Measurements from ENCODE around the gene PIWIL4. TPM values are rescaled to one million over a fixed set of nuclear protein-coding genes. Genes with fewer than 3 reads are reported as not detected.
A peak's percentile ranks its signal among the peaks of the same experiment; 100 is the strongest.
"Not testable (repeated sequence)": the region's sequence is repeated elsewhere in the genome, so short reads cannot be mapped to it uniquely, and the experiment has no call there.

The PIWIL4 gene
- total RNA-seq, 1 experiment from 2014 or later, result not detected

DNA sequence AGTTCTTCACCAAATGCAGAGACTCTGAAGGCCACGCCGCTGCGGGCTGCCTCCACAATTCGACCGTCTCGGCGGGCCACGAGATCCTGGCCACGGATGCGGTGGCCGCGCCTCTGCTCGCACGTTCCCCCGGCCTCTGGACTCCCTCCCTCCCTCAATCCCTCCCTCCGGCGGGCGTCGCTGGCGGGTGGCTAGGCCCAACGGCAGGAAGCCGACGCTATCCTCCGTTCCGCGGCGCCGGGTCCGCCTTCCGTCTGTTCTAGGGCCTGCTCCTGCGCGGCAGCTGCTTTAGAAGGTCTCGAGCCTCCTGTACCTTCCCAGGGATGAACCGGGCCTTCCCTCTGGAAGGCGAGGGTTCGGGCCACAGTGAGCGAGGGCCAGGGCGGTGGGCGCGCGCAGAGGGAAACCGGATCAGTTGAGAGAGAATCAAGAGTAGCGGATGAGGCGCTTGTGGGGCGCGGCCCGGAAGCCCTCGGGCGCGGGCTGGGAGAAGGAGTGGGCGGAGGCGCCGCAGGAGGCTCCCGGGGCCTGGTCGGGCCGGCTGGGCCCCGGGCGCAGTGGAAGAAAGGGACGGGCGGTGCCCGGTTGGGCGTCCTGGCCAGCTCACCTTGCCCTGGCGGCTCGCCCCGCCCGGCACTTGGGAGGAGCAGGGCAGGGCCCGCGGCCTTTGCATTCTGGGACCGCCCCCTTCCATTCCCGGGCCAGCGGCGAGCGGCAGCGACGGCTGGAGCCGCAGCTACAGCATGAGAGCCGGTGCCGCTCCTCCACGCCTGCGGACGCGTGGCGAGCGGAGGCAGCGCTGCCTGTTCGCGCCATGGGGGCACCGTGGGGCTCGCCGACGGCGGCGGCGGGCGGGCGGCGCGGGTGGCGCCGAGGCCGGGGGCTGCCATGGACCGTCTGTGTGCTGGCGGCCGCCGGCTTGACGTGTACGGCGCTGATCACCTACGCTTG is 23.2 kb upstream of the PIWIL4 start, which contains the start of gene FUT4:
Gene FUT4, plus strand, starts transcription at position 227 of the 951 bp plus-strand sequence. Its CDS starts 213 bp downstream, at position 440.
- DNase-seq, result peak; percentile 32 to 49
- Histone ChIP-seq H3K4me3 (peak within 1 kb of the TSS; percentile 51), H3K36me3 (no peaks in the 10 kb centered on the region), H3K27me3 (no peaks in the 10 kb centered on the region), H3K4me1 (no peaks in the 10 kb centered on the region), H3K27ac (peak within 1 kb of the TSS; percentile 53; the same call in 1 of the 2 replicates), H3K9me3 (replicated peaks) (no peaks in the 10 kb centered on the region)

DNA sequence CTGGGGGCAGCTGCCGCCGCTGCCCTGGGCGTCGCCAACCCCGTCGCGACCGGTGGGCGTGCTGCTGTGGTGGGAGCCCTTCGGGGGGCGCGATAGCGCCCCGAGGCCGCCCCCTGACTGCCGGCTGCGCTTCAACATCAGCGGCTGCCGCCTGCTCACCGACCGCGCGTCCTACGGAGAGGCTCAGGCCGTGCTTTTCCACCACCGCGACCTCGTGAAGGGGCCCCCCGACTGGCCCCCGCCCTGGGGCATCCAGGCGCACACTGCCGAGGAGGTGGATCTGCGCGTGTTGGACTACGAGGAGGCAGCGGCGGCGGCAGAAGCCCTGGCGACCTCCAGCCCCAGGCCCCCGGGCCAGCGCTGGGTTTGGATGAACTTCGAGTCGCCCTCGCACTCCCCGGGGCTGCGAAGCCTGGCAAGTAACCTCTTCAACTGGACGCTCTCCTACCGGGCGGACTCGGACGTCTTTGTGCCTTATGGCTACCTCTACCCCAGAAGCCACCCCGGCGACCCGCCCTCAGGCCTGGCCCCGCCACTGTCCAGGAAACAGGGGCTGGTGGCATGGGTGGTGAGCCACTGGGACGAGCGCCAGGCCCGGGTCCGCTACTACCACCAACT is 22.4 kb upstream of the PIWIL4 start:
- Histone ChIP-seq H3K36me3 (no peaks in the 10 kb centered on the region), H3K27ac (no peak overlapping the region), H3K4me3 (no peak overlapping the region), H3K27me3 (no peaks in the 10 kb centered on the region), H3K4me1 (no peaks in the 10 kb centered on the region), H3K9me3 (replicated peaks) (no peaks in the 10 kb centered on the region)
- DNase-seq, result no peak

DNA sequence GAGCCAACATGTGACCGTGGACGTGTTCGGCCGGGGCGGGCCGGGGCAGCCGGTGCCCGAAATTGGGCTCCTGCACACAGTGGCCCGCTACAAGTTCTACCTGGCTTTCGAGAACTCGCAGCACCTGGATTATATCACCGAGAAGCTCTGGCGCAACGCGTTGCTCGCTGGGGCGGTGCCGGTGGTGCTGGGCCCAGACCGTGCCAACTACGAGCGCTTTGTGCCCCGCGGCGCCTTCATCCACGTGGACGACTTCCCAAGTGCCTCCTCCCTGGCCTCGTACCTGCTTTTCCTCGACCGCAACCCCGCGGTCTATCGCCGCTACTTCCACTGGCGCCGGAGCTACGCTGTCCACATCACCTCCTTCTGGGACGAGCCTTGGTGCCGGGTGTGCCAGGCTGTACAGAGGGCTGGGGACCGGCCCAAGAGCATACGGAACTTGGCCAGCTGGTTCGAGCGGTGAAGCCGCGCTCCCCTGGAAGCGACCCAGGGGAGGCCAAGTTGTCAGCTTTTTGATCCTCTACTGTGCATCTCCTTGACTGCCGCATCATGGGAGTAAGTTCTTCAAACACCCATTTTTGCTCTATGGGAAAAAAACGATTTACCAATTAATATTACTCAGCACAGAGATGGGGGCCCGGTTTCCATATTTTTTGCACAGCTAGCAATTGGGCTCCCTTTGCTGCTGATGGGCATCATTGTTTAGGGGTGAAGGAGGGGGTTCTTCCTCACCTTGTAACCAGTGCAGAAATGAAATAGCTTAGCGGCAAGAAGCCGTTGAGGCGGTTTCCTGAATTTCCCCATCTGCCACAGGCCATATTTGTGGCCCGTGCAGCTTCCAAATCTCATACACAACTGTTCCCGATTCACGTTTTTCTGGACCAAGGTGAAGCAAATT is 21.7 kb upstream of the PIWIL4 start:
- Histone ChIP-seq H3K27me3 (no peaks in the 10 kb centered on the region), H3K4me3 (no peak overlapping the region), H3K36me3 (no peaks in the 10 kb centered on the region), H3K4me1 (no peaks in the 10 kb centered on the region), H3K9me3 (replicated peaks) (no peaks in the 10 kb centered on the region), H3K27ac (no peak overlapping the region)
- no peak for DNase-seq

DNA sequence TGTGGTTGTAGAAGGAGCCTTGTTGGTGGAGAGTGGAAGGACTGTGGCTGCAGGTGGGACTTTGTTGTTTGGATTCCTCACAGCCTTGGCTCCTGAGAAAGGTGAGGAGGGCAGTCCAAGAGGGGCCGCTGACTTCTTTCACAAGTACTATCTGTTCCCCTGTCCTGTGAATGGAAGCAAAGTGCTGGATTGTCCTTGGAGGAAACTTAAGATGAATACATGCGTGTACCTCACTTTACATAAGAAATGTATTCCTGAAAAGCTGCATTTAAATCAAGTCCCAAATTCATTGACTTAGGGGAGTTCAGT is 21.1 kb upstream of the PIWIL4 start:
- DNase-seq, result no peak
- Histone ChIP-seq H3K36me3 (no peaks in the 10 kb centered on the region), H3K4me3 (no peak overlapping the region), H3K4me1 (no peaks in the 10 kb centered on the region), H3K9me3 (replicated peaks) (no peaks in the 10 kb centered on the region), H3K27me3 (no peaks in the 10 kb centered on the region), H3K27ac (no peak overlapping the region)

DNA sequence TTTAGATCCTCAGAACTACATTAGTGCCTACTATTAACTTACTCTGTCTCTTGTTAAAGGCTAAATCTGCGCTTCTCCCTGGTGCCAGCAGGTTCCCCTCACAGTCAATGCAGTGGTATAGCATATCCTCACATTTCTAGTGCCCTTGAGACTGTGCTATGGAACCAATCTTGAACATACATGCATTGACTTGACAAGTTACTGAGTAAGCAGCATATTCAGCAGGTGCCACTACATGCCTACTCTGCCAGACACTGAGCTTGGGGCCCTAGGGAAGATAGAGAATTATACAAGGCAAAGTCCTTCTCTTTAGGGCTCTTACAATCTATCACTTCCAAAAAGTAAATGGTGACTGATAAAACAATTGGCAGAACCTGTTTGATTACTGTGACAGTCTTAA is 20.3 kb upstream of the PIWIL4 start:
- H3K9me3 ChIP-seq (replicated peaks), result no peaks in the 10 kb centered on the region
- no peaks in the 10 kb centered on the region for H3K27me3 ChIP-seq
- no peaks in the 10 kb centered on the region for H3K4me1 ChIP-seq
- H3K27ac ChIP-seq, result no peak overlapping the region
- H3K36me3 ChIP-seq, result no peaks in the 10 kb centered on the region
- H3K4me3 ChIP-seq, result no peak overlapping the region
- no peak for DNase-seq

DNA sequence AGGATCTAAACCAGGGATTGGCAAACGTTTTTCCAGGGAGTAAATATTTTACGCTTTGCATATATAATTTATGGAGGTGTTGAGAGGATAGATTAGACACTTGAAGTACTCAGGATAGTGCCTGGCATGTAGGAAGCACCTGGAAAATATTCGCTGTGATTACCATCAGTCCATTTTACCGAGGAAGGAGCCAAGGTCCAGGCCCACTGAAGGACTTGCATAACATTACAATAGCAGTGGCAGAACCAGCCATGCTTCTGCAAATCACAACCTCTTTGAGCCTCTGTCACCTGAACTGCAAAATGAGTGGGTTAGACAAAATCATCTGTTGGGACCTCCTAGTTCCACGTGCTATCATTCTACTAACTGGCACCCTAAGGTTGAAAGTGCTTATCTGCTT is 18.0 kb upstream of the PIWIL4 start:
- Histone ChIP-seq H3K36me3 (no peaks in the 10 kb centered on the region), H3K27ac (no peak overlapping the region), H3K27me3 (no peaks in the 10 kb centered on the region), H3K4me3 (no peak overlapping the region), H3K4me1 (no peaks in the 10 kb centered on the region), H3K9me3 (replicated peaks) (no peaks in the 10 kb centered on the region)
- DNase-seq, result no peak

DNA sequence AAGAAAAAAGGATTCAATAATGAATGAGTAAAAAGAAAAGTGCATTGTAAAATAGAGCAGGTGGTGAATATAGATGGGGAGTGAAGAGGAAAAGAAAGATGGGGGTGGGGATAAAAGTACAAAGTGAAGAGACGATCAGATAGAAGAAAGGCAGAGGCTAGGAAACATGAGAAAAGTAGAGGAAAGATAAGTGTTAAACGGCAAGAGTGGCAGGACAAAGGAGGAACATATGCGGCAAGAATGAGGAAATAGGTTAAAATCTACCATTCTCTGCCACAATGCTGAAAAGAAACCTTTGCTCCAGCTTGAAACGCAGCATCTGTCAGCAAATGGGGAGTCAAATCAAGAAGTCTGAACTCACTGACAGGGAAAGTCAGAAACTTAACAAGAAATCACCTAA is 16.7 kb upstream of the PIWIL4 start:
- DNase-seq, result no peak
- Histone ChIP-seq H3K27me3 (no peaks in the 10 kb centered on the region), H3K9me3 (replicated peaks) (no peaks in the 10 kb centered on the region), H3K27ac (no peak overlapping the region), H3K36me3 (no peaks in the 10 kb centered on the region), H3K4me3 (no peak overlapping the region), H3K4me1 (no peaks in the 10 kb centered on the region)

DNA sequence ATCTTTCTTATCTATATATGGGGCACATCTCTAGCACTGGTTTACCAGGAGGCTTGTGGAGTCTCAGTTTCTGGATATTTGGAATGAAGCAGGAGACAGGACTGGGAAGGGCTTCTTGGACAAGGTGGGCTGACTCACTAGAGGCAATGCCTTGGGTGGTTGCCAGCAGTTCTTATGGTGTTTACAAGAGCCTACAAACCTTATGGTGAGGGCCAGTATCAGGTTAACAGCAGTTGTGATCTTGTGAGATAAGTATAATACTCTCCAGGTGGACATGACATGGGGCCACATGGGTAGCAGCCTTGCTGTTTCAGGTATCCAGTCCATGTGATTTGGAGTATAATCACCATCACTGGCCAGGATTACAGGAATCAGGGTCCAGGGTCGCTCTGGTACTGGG is 13.2 kb upstream of the PIWIL4 start:
- H3K36me3 ChIP-seq, result no peaks in the 10 kb centered on the region
- no peak overlapping the region for H3K4me3 ChIP-seq
- no peaks in the 10 kb centered on the region for H3K27me3 ChIP-seq
- no peaks in the 10 kb centered on the region for H3K9me3 ChIP-seq (replicated peaks)
- no peak overlapping the region for H3K27ac ChIP-seq
- DNase-seq, result peak; percentile 26 to 38
- H3K4me1 ChIP-seq, result no peaks in the 10 kb centered on the region

DNA sequence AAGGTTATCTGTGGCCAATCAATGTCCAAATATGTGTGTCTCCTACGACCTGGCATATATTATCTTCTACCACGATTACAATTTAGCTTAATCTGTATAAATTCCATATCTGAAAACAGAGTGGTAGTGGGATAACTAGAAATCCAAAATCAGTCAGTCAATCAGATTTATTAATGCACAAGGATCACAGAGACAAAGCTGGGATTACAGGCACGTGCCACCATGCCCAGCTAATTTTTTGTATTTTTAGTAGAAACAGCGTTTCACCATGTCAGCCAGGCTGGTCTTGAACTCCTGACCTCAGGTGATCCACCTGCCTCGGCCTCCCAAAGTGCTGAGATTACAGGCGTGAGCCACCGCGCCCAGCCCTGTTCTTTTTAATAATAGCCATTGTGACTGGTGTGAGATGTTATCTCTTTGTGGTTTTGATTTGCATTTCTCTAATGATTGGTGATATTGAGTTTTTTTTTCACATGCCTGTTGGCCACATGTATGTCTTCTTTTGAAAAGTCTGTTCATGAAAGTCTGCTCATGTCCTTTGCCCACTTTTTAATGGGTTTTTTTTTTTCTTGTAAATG is 11.3 kb upstream of the PIWIL4 start:
- H3K27ac ChIP-seq; DNase-seq; H3K4me1 ChIP-seq; H3K9me3 ChIP-seq (replicated peaks); H3K36me3 ChIP-seq; H3K27me3 ChIP-seq; H3K4me3 ChIP-seq: not testable (repeated sequence)

DNA sequence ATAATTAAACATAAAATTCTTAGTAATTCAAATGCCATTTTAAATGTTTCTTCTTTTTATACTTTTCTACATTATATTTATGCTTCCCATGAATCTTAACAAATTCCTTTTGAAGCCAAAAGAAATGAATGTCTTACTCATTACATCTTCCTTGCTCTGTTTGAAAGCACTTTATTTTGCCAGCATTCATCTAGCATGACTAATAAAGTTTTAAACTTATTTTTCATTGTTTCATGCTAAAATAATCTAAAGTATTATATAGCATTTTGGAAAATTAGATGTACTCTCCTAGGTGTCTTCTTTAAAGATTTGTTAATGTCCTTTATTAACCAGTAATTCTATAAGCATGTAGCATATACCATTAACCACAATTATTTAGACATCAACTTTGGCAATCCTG is 9.7 kb upstream of the PIWIL4 start:
- no peaks in the 10 kb centered on the region for H3K27me3 ChIP-seq
- DNase-seq, result no peak
- H3K27ac ChIP-seq, result no peak overlapping the region
- no peak overlapping the region for H3K4me3 ChIP-seq
- no peaks in the 10 kb centered on the region for H3K4me1 ChIP-seq
- H3K36me3 ChIP-seq, result no peaks in the 10 kb centered on the region
- no peaks in the 10 kb centered on the region for H3K9me3 ChIP-seq (replicated peaks)

DNA sequence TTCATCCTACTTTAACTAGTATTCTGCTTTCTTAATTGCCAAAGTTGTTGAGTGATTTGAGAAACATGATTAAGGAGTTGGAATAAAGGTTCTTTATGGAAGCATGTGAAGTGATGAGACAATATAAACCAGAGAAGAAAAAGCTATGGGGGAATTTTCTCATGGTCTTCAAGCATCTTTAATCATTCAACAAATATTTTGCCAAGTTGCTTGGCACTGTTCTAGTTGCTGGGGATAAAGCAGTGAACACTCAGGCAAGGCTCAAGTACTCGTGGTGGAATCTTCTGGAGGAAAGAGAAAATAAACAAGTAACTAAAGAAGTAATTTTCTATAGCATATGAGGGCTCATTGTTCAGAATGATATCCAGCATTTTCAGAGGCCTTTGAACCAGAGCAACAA is 9.2 kb upstream of the PIWIL4 start:
- Histone ChIP-seq H3K36me3 (no peaks in the 10 kb centered on the region), H3K9me3 (replicated peaks) (no peaks in the 10 kb centered on the region), H3K27me3 (no peaks in the 10 kb centered on the region), H3K27ac (no peak overlapping the region), H3K4me3 (no peak overlapping the region), H3K4me1 (no peaks in the 10 kb centered on the region)
- no peak for DNase-seq

DNA sequence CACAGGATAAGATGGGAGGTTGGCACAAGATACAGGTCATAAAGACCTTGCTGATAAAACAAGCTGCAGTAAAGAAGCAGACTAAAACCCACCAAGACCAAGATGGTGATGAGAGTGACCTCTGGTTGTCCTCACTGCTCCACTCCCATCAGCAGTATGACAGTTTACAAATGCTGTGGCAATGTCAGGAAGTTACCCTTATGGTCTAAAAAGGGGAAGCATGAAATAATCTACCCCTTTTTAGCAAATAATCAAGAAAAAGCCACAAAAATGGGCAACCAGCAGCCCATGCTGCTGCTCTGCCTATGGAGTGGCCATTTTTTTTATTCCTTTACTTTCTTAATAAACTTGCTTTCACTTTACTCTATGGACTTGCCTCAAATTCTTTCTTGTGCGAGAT is 8.7 kb upstream of the PIWIL4 start:
- DNase-seq, result no peak
- Histone ChIP-seq H3K27ac (no peak overlapping the region), H3K27me3 (no peaks in the 10 kb centered on the region), H3K4me3 (no peak overlapping the region), H3K9me3 (replicated peaks) (no peaks in the 10 kb centered on the region), H3K36me3 (no peaks in the 10 kb centered on the region), H3K4me1 (no peaks in the 10 kb centered on the region)

DNA sequence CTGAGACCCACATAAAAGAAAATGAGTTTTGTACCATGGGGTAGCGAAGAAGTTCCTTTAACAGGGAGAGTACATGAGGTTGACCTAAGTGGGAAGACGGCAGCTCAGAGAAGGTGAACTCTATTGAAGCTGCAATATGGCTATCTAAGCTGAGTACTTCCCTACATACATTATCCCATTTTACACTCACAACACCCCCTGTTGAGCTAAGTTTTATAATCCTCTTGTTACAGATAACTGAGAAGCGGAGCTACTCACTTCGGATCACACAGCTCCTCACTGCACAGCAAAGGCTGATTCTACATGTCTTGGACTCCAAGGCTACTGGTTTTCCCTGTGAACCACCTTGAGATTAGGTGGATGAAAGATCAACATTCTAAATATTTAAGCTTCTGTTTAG is 8.2 kb upstream of the PIWIL4 start:
- no peaks in the 10 kb centered on the region for H3K27me3 ChIP-seq
- H3K4me1 ChIP-seq, result no peaks in the 10 kb centered on the region
- no peaks in the 10 kb centered on the region for H3K36me3 ChIP-seq
- no peak for DNase-seq
- H3K9me3 ChIP-seq (replicated peaks), result no peaks in the 10 kb centered on the region
- H3K27ac ChIP-seq, result no peak overlapping the region
- no peak overlapping the region for H3K4me3 ChIP-seq

DNA sequence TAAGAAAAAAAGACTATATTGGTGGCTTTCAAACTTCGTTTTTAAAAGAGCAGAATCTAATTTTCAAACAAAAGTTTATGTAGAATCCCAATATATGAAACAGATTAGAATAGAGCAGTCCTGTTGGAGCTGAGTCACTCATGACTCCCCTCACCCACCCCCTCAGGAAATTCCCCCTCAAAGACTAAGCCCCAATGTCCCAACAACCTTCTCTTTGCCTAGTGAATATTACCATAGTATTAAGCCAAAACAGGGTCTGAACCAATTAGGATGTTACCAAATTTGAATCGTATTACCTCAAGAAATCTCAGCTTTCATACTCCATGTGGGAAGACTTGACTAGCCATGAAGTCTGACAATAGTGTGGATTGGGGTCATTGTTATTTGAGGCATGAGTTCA is 7.8 kb upstream of the PIWIL4 start:
- no peaks in the 10 kb centered on the region for H3K27me3 ChIP-seq
- H3K27ac ChIP-seq, result no peak overlapping the region
- DNase-seq, result no peak
- H3K36me3 ChIP-seq, result no peaks in the 10 kb centered on the region
- H3K9me3 ChIP-seq (replicated peaks), result no peaks in the 10 kb centered on the region
- no peaks in the 10 kb centered on the region for H3K4me1 ChIP-seq
- no peak overlapping the region for H3K4me3 ChIP-seq

DNA sequence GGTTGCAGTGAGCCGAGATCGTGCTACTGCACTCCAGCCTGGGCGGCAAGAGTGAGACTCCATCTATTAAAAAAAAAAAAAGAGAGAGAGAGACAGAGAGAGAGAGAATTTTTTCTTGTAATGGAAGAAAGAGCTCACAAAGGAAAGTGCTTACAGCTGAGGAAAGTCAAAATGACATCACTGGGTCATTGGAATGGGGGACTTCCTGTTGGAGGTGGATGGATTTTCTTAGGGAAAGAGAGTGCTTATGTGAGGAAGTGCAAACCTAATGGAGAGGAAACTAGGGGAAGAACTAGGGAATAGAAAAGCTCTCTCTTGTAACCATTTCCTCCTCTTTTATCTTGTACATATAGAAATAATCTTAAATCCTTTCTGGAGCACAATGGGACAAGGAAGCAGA is 6.3 kb upstream of the PIWIL4 start:
- Histone ChIP-seq H3K4me3 (no peak overlapping the region), H3K27me3 (no peaks in the 10 kb centered on the region), H3K27ac (no peak overlapping the region), H3K9me3 (replicated peaks) (no peaks in the 10 kb centered on the region), H3K36me3 (no peaks in the 10 kb centered on the region), H3K4me1 (no peaks in the 10 kb centered on the region)
- DNase-seq, result no peak
